HT-29 (cell line): ENCODE measurements around the gene IMMP2L. TPM values are rescaled to one million over a fixed set of nuclear protein-coding genes. Genes with fewer than 3 reads are reported as not detected.
A peak's percentile ranks its signal among the peaks of the same experiment; 100 is the strongest.
"Not testable (repeated sequence)": the region's sequence is repeated elsewhere in the genome, so short reads cannot be mapped to it uniquely, and the experiment has no call there.

Experiments used
- DNase-seq: peaks from one replicate; pipeline ENCODE4 v3.0.0-alpha.2; 2015; ENCODE audit warnings: low spot score
- total RNA-seq: library from RNA; depleted of rRNA; stranded (reverse); fragments of >200 nt; shearing (Covaris generic); gene quantifications from 2 replicates; pipeline ENCODE4 v1.2.3, GENCODE V29; 2014

IMMP2L gene
- total RNA-seq, 1 experiment from 2014 or later = 8.2 TPM

DNA sequence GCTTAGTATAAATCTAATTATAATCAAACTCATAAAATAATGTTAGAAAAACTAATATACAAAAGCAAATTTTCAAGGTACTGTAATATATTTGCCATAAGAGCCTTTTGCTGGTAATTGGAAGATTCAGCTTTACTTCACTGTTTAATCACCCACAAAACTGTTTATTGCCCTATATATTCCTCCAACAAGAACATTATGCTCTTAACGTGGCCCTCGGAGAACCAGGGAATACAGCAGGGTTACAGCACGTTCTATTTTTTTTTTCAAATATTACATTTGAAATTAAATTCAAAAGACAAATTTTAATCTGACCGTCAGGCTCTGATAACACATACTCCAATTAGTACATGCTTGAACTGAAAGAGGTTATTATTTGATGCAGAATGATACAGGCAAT is 807.6 kb downstream of the IMMP2L start:
- no peak for DNase-seq

DNA sequence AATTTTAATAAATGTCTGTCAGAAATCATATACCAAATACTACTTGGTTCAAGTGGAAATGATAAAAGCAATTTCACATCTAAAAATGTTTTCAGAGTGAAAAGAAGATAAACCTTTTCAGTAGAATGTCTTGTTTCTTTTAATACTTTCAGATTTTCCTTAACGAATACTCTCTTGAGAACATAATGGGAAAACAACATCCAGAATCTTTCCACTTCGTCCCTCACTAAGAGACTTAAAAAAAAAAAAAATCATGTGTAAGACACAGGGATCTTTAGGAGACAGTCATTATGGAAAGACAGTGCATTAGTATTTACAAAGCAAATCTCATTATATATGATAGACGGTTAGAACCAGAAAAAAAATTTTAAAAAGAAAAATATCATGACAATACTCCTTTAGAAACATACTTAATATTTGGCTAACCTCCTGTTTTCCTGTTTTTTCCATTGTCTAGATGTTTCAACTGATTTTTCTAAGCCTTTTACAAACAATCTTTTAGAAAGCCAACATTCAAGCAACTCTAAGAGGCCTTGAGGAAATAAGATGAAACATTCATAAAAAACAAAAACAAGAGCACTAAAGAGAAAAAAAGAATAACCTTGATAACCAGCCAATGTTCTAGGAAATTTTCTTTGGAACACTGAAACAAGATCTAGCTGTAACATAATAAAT is 811.2 kb downstream of the IMMP2L start:
- no peak for DNase-seq

DNA sequence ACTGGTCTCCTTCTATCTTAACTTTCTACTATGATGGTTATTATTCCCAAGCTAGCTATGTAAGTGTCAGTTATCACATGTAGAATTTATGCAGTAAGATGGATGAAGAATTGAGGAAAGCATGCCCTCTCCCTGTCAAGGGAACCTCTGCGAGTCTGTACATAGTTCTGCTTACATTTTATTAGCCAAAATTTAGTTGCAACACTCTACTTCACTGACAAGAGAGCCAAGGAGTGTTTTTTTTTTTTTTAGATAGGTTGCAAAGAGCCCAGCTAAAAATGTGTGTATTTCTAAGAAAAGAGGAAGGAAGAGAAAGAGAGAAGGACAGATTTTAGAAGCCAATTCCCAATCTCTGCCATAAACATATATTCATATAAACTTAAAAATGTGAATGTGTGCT is 829.1 kb downstream of the IMMP2L start:
- no peak for DNase-seq

DNA sequence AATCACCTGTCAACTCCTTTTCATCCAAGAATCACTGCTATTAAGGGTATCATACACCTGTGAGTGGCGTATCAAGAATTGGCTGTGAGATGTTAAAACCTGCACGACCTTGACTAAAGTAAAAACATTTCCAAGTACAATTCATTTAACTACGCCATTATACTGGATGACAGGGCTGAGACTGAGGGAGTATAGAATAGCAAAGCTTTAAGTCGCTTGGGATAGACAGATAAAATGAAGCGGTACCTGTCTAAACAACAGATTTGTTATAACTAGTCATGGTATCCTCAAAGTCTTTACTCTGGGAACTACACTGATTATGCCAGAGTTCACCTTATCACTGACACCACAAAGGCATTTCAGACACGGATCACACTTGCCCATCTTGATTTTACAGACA is 837.5 kb downstream of the IMMP2L start:
- no peak for DNase-seq

DNA sequence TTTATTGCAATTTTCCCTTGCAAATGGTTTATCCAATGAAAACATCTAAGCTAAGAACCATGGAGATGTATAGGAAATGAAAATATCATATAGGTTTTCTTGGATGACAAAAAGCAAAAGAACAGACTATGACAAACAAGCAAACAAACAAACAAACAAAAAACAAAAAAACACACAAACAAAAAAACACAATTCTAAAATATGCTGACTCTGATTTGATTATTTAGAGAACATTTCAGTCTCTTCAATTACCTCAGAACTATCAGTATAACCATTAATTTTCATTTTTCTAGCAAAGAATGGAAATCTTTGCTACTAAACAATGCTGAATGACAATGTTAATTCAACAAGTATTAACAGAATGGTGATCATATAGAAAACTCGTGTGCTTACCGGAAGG is 840.9 kb downstream of the IMMP2L start:
- DNase-seq = no peak

DNA sequence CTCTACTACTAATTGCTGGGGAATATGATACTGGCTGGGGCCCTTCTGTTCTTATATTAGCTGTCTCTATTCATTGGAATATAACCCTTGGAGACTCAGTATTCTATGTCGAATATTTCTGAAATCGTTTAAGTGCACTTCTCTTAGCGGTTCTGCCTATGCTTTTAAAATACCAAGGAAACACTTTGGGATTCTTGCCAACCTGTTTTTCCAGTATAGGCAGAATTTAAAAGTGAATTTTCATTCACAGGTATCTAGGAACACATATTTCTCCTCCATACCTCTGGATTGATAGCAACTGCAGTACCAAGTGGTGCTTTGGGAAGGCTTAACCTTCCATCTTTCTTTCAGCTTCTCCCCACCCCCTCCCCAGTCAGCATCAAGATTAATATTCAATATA is 841.7 kb downstream of the IMMP2L start:
- DNase-seq = no peak

DNA sequence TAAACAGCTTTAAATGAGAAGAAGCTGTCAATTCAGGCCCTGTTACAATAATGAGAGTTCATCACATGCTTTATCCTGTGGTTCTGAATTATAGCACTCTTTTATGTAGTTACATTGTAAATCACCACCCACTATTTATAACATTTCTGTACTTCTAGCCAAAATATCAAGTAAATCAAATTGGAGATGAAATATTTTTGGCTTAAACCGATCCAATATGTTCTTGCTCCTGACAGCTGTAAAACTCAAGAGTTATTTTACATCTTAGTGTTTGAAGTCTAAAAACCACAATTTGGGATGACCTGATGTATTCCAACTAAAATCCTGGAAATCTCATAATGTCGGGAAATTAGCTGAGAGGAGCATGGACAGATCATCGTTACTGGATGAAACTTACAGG is 842.6 kb downstream of the IMMP2L start:
- DNase-seq = no peak

DNA sequence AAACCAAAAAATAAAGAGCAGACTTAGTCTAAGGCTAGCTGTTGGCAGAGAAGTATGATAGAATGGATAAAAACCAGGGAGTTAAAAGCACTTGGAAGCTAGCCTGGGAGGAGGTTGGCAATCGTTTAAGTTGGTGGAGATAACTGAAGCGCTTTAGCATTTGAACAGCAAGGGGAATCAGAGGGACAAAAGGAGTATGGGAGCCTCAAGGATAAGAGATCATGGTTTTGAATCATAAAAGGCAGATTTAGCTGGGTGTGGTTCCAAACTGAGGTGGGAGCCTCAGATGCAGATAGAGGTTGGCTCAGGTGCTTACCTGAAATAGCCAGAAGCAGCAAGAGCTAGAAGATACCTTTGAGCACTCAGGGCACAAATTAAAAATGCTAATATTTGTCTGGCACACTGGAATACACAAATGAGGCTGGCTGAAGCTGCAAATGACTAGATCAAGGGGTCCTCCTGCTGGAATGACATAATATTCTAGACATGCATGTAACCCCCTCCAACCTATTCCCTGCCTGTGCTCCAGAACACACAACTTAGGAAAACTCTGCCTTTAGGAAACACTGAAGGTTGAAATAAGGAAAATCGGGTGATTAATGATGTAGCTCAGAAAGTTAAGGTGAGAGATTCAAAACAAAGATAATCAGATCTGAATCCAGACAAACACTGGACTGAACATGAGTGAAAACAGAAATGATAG is 843.6 kb downstream of the IMMP2L start:
- DNase-seq = no peak

DNA sequence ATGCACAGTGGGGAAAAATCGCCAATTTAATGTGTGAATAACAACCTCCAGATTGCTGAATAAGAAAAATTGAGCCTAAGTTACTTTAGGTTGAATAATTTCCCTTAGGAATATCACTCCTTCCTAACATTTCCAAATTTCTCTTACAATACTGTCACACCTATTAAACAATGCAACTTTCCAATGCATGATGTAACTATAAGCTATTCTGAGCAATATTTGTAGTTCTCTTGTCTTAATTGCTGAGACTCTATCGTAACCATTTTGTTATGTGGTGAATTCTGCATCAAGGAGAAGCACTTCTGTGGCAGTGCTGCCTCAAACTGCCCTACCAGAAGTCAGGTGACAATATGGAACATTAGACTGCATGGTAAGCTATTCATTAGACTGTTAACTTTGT is 858.1 kb downstream of the IMMP2L start:
- DNase-seq = no peak

DNA sequence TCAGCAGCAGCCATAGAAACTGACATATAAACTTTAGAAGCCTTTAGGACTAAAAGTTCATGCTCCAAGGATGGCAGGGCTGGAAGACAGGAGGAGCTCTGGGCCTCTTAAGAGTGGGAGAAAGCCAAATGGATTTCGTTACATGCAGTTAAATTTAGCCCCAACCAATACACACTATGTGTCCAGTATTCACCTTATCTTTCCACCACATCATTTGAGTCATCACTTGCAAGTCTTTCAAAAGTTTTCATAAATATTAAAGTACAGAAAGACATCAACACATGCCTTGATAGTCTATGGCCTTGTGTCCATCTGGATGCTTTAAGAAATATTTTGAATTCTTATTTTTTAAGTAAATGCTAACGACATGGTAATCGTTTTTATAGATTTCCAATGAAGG is 863.7 kb downstream of the IMMP2L start:
- DNase-seq = no peak

DNA sequence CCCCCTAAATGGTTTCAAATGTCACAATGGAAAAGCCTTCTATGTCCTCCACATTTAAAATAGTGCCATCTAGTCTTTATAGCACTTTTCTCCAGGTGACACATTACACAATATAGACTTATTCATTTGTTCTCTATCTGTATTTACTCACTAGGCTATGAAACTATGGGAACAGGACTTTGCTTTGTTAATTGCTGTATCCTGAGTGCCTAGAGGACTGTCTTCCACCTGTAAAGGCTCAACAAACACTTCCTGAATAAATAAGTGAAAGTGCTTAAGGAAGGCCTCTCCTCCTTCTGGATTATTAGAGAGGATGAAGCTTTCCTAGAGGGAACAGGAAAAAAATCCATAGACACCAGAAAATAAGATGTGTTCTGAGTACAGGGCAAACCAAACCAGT is 868.9 kb downstream of the IMMP2L start:
- DNase-seq = peak; percentile 26

DNA sequence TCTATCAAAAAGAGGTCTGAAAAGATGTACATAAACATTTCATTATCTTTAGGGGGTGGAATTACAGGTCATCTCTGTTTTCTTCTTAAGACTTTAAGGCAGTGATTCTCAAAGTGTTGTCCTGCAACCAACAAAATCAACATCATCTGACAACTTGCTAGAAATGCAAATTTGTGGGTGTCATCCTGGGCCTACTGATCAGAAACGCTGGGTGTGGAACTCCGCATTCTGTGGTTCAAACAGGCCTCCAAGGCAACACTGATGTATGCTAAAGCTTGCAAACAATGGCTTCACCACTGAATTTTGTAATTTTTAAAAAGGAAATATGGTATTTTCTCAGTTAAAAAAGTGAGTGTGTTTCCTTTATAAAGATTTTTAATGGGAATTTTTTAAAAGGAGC is 873.4 kb downstream of the IMMP2L start:
- DNase-seq = no peak

DNA sequence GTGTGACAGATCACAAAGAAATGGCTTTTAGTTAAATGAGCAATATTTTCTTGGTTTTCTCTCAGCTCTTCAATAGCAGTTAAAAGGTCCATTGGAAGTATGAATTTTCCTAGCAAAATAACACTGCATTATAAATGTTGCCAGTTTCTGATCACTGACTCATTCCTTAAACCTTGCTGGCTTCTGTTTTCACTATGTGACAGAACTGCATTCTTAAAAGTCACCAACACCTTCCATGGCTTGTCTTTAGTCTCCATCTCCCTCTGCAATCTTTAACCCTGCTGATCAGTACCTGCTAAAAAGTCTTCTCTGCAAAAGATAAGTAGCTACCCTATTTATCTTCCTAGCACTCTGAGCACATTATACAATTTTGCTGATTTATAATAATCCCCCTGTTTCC is 876.4 kb downstream of the IMMP2L start:
- no peak for DNase-seq

DNA sequence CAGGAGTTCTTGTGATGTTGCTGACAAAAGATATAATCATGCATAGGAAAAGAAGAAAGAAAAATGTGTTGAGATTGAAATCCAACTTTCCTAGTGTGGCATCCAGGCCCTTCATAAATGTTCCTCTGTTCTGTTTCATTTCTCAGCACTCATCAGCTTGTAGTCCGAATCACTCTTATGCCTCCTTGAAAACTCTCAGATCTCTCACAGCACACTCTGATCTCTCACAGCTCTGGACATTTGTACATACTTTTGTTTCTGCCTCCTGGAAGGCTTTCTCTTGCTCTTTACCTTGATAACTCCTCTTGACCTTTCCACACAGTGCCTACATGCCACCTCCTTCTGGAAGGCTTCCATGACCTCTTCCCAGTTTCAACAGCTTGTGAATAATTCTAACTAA is 880.4 kb downstream of the IMMP2L start:
- DNase-seq = no peak

DNA sequence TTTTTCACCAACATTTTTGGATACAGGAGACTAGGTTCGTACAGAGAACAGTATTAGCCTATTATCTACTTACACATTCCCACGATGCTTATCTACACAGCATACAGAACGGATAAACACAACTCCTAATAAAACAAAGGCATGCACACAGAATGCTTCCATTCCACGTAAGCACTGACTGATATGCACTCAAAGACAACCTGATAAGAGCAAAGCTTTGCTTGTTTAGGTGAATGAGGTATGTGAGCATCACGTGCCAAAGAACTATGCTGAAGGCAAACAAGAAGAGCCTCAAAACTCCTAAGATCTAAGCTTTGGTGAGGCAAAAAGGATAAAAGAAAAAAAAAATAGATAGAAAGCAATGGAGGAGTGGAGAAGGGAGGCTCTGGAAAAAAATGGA is 884.9 kb downstream of the IMMP2L start:
- DNase-seq = no peak

DNA sequence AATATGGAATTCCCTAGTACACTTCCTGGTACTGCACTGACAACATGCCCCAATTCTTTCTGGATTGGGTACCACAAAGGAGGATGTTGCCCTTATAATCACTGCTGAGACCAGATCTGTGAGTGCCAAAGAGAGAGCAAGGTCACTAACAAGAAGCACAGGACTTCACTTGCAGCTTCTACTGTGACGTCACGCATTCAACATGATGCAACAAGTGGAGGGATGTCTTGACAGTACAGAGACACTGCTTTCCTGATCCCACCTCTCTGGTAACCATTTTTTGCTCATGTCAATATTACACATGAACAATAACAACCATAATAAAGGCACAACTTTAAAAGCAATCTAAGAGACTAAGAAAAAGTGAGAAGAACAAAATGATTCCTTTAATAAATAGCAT is 885.5 kb downstream of the IMMP2L start:
- no peak for DNase-seq

DNA sequence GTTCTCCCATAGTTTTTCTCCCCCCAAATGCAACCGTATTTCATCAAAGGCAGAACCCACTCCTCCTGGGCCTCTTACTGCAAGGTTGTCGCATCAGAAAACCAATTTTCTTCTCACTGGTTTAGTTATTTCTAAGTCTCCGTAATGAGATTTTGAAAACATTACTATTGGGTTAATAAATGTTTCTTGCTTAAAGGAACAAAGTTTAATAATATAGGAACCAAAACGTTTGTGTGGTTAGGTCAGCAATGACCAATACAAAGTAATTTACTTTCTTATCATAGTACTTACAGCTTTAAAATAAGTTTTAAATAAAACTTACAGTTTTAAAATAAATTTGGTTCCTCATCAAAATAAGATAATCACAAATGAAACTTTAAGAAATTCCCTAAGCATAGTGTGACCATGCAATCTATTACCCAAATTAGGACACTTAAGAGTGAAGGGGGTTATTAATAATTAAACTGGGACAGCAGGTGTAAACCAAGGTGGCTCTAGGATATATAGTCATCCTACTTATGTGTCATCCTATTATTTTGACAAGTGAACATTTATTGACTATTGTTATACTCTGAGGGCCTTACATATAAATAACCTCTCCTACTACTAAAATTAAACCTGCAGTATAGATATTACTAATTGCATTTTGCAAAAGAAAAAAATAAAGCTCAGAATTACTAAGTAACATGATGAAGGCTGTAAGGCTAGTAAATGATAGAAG is 886.7 kb downstream of the IMMP2L start:
- no peak for DNase-seq

DNA sequence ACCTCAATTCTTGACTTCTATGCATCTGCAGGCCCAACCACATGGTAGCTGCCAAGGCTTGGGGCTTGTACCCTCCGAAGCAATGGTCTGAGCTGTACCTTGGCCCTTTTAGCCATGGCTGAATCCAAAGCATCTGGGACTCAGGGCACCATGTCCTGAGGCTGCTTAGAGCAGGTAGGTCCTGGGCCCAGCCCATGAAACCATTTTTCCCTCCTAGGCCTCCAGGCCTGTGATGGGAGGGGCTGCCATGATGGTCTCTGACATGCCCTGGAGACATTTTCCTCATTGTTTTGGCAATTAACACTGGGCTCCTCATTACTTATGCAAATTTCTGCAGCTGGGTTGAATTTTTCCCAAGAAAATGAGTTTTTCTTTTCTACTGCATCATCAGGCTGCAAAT is 889.1 kb downstream of the IMMP2L start:
- no peak for DNase-seq

DNA sequence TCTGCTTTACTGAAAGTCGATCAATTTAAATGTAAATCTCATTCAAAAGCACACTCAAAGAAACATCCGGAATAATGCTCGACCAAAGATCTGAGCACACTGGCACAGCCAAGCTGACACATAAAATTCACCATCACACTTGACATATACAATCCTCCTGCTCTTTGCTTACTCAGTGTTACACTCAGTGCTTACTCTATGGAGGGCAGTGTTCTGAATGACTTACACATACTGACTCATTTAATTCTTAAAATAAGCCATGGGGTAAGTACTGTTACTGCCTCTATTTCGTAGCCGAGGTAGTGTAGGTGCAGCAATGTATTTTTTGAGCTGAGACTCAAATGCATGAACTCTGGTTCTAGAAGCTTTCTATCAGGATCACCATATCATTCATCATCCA is 892.9 kb downstream of the IMMP2L start:
- DNase-seq = no peak

DNA sequence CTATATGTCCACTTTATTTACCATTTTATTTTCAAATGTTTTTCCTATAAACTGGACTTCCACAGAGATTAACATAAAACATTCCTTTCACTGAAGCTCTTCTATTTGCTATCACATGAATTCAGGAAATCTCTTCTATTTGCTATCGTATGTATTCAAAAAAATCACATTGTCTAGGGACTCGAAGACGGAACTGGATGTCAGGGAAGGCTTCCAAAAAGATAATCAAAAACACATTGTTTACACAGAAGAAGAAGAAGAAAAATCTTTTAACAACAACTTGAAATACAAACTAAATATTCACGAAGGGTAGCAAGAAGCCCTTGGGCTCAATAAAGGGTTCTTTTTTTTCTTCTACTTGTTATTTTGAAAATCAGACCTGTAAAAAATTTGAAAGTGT is 897.5 kb downstream of the IMMP2L start:
- no peak for DNase-seq

DNA sequence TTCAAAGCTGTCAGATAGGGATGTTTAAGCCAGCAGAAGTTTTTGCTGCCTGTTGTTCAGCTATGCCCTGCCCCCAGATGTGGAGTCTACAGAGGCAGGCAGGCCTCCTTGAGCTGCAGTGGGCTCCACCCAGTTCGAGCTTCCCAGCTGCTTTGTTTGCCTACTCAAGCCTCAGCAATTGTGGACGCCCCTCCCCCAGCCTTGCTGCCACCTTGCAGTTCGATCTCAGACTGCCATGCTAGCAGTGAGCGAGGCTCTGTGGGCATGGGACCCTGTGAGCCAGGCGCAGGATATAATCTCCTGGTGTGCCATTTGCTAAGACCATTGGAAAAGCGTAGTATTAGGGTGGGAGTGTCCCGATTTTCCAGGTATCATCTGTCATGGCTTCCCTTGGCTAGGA is 901.7 kb downstream of the IMMP2L start:
- DNase-seq = not testable (repeated sequence)

DNA sequence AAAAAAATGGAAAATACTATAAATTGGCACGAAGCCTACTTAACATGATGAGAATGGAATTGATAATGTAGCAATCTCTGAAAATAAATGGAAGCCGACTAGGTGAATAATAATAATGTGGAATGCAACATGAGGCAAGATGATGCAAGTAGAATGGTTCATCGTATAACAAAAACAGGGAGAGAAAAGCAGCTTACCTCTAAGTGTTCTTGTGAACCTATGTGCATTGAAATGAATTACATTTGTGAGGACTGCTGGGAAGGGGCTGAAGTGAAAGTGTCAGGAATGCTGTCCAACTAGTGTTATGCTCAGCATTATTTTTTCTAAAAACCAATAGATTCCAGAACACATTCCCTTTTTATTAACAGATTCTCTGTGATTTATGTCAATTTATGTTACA is 912.0 kb downstream of the IMMP2L start:
- no peak for DNase-seq

DNA sequence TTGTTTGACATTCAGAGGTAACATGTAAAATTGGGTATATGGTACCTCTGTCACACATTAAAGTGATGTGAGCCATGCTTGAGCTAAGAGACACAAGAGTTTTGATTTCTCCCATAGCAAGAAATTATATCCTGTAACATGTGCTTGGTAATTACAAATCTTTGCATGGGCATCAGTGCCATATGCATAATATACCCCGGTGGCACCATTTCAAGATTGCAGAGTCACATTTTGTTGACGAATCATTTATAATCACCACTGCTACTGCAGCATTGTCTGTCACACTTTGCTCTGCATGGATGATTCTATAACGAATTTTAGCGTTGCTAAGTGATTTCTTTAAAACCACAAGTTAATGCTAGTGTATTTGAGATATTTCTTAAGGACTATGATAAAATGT is 915.0 kb downstream of the IMMP2L start:
- no peak for DNase-seq
